Kidney capillary endothelial cell (primary cell): ENCODE data around the gene DKKL1.

Source experiments
- DNase-seq: peaks from one replicate; pipeline ENCODE4 v3.0.0-alpha.2; 2018; ENCODE audit warnings: low spot score

DKKL1 gene

DNA sequence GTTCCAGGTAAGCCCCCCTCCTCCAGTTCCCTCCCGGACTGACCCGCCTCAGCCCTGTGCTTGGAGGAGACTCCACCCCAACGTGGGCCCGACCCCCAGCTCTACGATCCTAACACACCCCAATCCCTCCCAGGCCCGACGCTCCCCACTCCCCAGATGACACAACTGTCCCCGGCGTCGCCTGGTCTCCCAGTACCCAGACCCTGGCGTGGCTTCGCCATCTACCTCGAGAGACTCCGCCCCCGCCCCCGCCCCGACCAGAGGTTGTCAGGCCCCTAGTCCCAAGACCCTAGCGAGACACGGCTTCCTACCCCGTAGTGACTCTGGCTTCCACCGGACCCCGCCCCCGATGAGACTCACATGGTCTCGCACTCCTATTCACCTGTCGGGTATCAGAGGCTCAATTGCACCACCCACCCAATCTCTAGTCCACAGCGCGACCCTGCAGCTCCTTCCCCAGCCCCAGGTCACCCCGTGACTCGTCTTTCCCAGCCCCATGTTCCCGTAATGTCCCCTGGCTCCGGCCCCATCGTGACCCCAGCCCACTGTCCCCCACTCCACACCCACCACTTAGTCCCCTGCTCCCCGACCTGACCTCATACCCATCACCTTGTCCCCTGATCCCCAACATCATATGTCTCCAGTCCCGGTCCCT lies 25.5 kb upstream of the DKKL1 start:
- no peak for DNase-seq

DNA sequence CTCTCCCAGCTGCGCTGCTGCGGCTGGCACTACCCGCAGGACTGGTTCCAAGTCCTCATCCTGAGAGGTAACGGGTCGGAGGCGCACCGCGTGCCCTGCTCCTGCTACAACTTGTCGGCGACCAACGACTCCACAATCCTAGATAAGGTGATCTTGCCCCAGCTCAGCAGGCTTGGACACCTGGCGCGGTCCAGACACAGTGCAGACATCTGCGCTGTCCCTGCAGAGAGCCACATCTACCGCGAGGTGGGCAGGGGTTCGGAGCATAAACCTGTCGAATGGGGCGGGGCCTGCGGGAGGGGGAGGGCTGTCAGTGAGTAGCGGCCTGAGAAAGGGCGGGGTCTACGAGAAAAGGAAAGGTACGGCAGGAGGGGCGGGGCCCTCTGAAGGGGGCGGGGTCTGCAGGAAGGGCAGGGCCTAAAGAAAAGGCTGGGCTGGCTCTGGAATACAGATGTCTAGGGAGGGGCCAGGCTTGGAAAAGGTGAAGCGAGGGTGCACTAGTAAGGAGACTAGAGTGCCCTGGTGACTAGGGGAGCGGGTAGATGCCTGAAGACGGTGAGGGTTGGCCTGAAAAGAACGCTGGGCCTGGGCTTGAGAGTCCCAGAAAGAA lies 24.9 kb upstream of the DKKL1 start:
- no peak for DNase-seq

DNA sequence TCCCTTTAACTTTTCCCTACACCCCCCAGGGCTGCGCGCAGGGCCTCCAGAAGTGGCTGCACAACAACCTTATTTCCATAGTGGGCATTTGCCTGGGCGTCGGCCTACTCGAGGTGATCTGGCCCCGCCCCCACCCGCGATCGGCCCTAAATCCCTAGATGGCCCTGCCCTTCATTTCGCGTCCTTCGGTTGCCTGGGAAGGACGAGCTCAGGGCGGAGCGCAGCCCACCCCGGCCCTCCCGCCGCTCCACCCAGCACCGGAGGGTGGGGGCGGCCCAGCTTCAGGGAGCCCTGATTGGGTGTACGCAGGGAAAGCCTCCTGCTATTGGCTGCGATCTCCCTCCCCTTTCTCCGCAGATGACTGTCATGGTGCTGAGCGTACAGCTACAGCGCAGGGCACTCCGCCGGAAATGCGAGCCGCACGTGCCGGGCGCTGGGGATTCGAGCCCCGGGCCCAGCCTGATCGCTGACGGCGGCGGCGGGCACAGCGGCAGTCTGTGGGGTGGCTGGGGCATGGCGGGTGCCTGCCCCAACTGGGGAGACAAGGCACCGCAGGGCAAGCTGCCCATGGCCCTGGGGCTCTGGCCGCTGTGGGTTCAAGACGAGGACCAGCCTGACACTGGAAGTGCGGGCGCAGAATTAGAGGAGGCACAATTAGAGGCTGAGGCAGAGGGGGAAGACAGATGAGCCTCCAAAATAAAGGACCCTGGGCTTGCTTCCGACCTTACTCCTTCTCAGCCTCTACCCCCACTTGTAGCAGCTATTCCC lies 24.2 kb upstream of the DKKL1 start:
- peak; percentile 65 for DNase-seq

DNA sequence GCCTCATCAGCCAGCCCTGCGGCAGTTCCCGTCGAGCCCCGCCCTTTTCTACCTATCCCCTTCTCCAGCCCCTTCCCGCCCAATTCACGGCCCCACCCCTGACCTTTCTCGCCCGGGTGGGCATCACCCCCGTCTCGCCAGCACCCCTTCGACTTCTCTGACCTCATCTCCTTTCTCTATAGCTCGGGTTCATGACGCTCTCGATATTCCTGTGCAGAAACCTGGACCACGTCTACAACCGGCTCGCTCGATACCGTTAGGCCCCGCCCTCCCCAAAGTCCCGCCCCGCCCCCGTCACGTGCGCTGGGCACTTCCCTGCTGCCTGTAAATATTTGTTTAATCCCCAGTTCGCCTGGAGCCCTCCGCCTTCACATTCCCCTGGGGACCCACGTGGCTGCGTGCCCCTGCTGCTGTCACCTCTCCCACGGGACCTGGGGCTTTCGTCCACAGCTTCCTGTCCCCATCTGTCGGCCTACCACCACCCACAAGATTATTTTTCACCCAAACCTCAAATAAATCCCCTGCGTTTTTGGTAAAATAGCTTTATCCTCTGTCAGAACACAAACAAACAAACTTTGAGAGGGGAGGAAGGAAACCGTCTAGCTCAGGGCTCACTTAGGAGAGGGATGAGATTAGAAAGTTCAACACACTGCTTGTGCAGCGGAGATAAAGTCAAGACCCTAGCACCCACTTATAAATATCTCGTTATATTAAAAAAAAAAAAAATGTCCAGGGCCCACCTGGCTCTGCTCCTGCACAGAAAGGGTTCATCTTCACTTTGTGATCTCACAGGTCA lies 23.4 kb upstream of the DKKL1 start:
- DNase-seq, result no peak

DNA sequence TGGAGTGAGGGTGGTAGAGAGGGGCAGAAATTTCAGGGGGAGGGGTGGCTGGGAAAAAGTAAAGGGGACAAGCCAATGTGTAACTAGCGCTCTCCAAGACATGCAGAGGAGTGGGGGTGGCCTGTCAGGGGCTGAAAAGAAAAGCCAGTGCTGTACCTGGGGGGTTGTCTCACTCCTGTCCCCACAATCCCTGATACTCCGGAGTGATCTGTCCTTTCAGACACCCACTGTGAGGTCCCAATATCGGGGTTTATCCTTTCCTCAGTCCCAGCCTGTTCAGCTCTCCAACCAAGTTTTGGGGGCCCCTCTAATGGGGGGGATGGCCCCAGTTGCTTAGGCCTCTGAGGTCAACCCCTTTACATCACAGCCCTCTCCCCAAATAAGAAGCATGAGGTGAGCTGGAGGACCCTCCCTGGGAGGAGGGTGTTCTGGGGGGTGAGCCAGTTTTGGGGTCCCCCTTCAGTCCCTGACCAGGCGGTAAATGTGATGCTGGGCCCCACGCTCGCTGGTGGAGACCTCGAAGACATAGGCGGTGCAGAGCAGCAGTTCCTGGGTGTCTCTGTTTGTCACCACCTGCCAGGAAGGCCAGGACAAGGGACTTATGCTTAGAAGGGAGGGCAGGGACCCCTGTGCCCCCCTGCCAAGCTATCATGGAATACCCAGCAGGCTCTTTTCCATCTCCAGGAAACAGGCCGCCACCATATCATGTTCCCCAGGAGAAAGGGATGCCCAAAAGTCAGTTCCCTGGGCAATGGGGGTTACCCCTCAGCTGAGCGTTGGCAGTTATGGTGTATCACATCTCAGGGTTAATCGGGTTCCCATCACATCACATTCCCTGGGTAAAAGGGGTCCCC lies 22.6 kb upstream of the DKKL1 start:
- no peak for DNase-seq

DNA sequence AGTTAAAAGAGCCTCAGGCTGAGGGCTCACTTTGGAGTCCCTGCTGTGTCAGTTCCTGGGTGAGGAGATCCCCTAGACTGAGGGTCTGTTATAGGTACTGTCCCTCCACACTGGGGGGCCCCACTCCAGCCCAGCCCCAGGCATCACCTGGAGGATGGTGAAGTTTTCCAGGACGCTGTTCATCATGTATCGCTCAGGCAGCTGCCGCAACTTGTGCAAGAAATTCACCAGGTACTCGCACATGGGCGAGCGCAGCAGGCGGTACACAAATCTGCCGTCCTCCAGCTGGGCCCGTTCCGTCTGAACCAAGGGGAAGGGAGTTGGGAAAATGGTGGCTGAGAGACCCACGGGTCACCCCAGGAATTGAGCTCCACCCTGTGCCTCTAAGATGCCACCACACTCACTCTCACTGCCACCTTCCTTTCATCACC lies 21.4 kb upstream of the DKKL1 start:
- DNase-seq, result no peak

DNA sequence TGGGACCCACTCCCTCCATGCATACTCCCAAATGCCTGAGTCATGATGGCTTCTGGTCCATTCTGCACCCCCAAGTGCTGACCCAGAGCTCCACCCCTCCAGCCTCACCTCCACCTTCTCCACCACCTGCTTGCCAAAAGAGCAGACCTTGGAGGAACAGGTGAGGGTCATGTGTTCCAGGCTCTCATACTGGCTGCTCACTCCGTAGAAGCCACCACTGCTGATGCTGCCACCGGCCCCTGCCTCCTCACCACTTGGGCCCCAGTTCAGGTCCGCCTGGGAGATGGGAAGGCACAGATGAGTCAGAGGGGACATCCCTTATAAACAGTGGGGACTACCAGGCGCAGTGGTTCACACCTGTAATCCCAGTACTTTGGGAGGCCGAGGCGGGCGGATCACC lies 20.6 kb upstream of the DKKL1 start:
- no peak for DNase-seq

DNA sequence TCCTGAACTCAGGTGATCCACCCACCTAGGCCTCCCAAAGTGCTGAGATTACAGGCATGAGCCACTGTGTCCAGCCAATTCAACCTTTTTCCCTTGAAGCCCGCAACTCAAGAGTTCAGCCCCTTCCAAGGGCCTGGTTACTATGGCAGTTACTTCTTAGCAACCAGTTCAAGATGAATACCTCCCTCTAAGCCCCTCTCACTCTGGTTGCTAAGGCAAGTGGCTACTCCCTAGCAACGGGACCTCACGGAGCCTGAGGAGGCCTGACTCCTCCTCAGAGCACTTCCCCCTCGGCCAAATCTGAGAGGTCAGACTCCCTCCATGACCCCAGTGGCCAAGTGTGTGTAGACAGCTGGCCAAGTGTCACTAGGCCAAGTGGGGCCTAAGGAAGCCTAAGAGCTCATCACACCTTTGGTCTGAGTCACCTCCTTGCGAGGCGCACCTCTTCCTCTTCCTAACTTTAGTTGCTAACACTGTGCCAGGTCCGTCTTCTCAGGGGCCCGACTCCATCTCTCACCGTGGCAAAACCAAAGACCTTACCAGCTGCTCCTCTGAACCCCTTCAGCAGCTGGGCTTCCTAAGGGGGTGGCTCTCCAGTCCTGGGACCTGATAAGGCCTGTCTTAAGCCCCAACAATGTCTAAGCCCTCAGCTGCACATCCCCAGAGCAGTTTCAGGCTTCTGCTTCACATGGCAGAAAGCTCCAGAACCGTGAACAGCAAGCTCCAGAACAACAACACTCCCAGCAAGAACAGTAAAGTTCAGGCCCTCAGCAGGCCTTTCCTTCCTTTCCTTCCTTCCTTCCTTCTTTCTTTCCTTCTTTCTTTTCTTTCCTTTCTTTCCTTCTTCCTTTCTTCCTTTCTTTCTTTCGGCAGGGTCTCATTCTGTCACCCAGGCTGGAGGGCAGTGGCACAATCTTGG lies 18.9 kb upstream of the DKKL1 start:
- DNase-seq, result no peak

DNA sequence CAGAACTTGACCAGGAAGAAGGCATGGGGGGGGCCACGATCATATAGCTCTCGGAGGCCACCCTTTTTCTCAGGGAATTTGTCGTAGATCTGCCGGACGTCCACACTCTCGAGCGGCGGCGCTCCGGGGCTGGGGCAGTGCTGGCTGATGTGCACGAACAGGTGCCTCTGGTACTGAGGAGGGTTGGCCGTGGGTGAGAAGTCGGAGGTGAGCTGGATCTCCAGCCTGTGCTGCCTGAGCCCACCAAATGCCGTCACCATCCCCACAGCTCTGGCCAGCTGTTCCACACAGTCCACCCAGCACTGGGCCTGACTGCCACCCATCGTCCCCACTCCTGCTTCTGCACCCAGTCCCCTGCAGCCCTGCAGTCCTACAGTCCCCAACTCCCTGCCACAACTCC lies 16.5 kb upstream of the DKKL1 start:
- DNase-seq, result no peak

DNA sequence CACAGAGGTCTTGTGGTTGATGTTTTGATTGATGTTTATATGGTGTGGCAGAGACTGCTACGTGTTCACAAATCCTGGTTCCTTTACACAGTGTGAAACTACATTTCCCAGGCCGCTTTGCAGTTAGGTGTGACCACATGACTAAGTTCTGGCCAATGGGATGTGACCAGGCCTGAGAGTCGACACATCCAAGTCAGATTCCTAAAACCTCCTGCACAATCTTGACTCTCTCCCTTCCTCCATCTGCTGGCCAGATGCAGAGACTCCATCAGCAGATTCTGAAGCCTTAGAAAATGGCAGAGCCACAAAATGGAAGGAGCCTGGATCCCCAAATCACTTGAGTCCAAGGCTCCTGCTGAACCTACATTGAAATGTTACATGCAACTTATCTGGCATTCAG lies 15.8 kb upstream of the DKKL1 start:
- DNase-seq, result no peak

DNA sequence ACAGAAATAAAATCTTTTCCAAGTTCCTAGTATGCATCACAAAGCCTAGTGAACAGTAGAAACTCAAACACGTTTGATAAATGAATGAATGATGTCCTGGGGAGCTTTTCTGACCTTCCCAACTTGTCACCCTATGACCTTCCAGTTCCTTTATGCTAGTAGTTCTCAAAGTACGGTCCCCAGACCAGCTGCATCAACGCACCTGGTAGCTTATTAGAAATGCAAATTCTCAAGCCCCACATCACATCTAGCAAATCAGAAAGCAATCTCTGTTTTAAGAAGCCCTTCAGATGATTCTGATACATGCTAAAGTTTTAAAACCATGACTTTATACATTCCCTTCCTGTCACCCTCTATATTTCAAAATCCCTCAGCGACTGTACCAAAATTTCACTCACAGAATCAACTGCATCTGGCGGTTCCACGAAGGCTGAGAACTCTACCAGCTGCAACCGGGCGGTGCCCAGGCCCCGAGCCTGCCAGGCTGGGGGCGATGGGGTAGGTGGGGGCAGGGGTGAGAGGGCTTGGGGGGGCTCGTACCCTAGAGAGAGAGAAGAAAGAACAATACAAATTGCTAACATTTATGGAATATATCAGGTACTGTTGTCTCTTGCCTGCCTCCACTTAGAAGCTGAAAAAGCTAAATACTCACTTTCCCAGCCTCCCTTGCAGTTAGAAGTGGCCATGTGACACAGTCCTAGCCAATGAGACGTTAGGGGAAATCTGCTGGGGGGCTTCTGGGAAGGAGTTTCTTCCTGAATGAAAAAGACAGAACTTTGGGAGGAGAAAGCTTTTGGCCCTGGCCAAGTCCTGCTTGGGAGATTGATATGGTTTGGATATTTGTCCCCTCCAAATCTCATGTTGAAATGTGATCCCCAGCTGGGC lies 15.1 kb upstream of the DKKL1 start:
- no peak for DNase-seq

DNA sequence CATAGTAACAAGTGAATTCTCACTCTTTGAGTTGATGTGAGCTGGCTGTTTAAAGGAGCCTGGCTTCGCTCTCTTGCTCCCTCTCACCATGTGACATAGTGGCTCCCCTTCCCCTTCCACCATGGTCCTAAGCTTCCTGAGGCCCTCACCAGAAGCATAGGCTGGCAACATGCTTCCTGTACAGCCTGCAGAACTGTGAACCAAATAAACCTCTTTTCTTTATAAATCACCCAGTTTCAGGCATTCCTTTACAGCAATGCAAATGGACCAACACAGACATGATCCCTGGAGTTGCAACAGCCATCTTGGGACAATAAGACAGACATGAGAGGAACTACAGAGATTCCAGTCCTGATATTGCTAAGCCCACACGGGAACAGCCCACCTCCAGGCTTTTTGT lies 14.1 kb upstream of the DKKL1 start:
- DNase-seq, result no peak

DNA sequence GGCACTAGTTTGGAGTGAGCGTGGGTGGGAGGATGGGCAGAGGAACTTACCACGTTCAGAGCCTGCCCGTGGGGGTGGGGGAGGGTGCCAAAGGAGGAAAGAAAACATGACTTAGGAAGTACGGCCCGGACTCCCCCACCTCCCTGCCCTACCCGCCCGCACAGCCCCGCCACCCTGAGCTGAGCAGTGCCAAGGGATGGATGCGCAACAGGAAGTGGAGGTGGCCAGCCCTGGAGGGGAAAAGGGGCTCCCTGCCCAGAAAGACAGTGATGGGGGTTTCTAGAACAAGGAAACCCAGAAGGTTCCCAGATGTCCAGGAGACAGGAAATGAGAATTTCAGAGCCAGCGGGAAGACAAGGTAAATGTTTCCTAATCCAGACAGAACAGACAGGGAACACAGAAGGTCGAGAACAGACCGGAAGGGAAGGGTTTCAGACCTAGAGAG lies 7.7 kb upstream of the DKKL1 start:
- DNase-seq, result peak; percentile 21

DNA sequence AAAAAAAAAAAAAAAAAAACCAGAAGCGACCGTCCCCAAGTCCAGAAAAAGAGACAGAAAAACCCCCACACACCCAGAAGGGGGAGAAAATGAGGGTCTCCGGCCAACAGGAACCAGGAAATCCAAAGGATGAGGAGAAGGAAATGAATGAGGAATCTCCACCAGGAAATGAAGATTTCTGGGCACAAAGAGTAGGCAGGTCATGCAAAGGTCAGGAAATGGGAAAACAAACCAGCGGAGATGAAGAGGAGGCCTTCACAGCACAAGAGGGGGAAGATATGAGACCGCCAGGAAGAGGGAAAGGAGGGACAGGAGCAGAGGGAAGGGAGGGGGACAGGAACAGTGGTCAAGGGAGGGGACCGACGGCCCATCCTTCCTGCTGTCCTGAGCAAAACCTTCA lies 7.3 kb upstream of the DKKL1 start:
- peak; percentile 24 for DNase-seq

DNA sequence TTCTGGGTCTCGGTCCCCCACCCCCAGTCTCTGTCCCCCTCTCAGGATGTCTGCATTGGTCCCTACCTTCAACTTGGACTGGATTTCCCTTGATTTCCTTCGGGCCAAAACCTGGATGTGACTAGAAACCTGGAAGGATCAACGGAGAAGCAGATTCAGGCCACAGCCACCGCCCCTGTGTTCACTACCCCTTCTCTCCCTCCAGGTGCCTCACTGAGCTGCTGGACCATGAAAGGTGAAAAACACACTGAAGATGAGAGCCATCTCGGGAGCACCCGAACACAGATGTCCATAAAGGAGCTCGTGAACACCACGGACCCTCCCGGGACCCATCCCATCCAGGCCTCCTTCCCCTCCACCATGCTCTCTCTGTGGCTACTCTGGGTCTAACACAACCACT lies 6.5 kb upstream of the DKKL1 start:
- DNase-seq, result no peak

DNA sequence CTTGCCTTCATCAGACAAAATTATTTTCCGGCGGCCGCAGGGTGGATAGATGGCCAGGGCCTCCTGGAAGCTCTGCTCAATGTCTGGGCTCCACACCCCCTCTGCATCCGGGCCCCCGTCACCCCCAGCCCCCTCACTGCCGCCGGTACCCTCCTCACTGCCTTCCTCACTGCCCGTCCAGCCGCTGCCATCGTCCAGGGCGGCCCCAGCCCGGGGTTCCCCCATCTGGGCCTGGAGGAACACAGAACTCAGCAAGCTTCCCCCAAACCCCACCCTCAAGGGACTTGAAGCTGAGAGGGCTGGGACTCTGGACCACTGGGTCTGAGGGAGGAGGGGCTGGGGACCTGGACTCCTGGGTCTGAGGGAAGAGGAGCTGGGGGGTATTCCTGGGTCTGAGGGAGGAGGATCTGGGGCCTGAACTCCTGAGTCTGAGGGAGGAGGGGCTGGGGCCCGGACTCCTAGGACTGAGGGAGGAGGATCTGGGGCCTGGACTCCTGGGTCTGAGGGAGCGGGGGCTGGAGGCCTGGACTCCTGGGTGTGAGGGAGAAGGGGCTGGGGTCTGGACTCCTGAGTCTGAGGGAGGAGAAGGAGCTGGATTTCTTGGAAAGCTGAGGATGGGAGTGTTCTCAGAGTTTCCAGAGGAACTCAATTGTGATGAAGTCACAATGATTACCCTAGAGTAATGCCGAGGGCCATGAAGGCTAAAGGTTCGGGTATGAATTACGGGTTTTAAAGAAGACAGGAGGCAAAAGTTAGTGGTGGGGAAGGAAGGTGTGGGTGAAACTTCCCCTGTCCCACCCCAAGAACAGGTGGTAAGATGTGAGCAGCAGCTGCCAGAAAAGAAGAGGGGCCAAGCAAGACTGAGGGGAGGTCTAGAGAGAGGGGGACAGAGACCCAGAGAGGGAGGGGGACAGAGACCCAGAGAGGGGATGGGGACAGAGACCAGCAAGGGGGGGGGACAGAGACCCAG lies 3.5 kb upstream of the DKKL1 start:
- no peak for DNase-seq

DNA sequence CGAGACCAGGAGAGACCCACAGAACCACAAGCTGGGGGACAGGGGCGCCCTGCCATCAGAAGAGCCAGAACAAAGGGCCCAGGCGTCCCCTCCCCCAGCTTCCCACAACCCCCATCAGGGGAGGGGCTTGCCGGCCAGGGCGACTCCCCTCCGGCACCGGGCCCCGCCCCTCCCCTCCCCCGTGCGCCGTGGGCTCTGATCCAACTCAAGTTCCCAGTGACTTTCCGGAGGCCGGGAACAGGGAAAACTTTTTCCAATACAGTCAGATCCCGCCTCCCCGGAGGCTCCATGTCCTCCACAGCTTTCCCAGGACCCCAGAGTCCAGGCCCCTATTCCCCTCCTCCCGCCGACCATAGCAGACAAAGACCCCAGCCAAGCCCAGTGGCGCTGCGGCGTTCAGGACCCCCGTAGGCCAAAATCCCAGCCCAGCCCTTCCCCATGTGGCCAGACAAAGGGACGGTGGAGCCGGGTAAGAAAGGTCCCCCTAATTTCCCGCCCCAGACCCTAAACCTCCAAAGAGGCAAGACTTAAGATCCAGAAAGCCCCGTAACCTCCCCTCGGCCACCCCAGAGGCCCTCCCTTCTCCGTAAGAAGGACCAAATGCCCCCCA lies 2.1 kb upstream of the DKKL1 start:
- DNase-seq, result peak; percentile 74
